Gastrocnemius medialis (tissue), 4 donors: Measurements from ENCODE around the gene PTGIS. TPM values are rescaled to one million over a fixed set of nuclear protein-coding genes. Genes with fewer than 3 reads are reported as not detected.

Experiments
- ATAC-seq, 2 donors: fragments of 150-250 bp; one replicate each; pipeline ENCODE4 v1.9.1; 2016
- DNase-seq, 2 donors: peaks; one replicate each; pipeline ENCODE4 v3.0.0-alpha.2; 2019
- H3K27ac ChIP-seq, 4 donors: fragments of 200-600 bp; sonication (generic); 1 replicate in 1 of 4; 2 replicates in 3 of 4; pipeline ENCODE4 v1.5.1; 2016 to 2018; ENCODE audit warnings: mild to moderate bottlenecking in 2 of 4, moderate library complexity in 1 of 4
- H3K27me3 ChIP-seq, 3 donors: fragments of 200-600 bp; sonication (generic) in 2 of 3; 1 replicate in 1 of 3; 2 replicates in 2 of 3; pipeline versions ENCODE4 v1.5.1 to v1.6.0; 2016 to 2019; ENCODE audit warnings: mild to moderate bottlenecking in 1 of 3, moderate library complexity in 1 of 3
- H3K36me3 ChIP-seq, 2 donors: fragments of 200-600 bp; sonication (generic) in 1 of 2; one replicate each; pipeline ENCODE4 v1.5.1; 2017 to 2018
- H3K4me1 ChIP-seq, 2 donors: fragments of 200-600 bp; sonication (generic) in 1 of 2; one replicate each; pipeline ENCODE4 v1.5.1; 2016 to 2017; ENCODE audit warnings: mild to moderate bottlenecking in 2 of 2
- H3K4me3 ChIP-seq, 4 donors: fragments of 200-600 bp; sonication (generic) in 3 of 4; 1 replicate in 1 of 4; 2 replicates in 3 of 4; pipeline ENCODE4 v1.5.1; 2016 to 2019; ENCODE audit warnings: mild to moderate bottlenecking in 2 of 4
- H3K9me3 ChIP-seq, 3 donors: fragments of 200-600 bp; sonication (generic) in 2 of 3; 1 replicate in 1 of 3; 2 replicates in 2 of 3; pipeline ENCODE4 v1.5.1; 2016 to 2019
- CTCF ChIP-seq, 5 experiments: fragments of 450-650 bp in 3 of 5; fragments of 200-600 bp in 2 of 5; sonication (generic) in 2 of 5; IDR thresholded peaks in 4 of 5; conservative IDR thresholded peaks in 1 of 5; 1 replicate in 4 of 5; 2 replicates in 1 of 5; pipeline ENCODE4 v1.5.1; 2016 to 2019; ENCODE audit warnings: antibody characterized with exemption in 5 of 5, mild to moderate bottlenecking in 3 of 5, moderate library complexity in 3 of 5
- POLR2A ChIP-seq, 2 donors: fragments of 450-650 bp; IDR thresholded peaks; one replicate each; pipeline ENCODE4 v1.6.1; 2017; ENCODE audit warnings: antibody characterized with exemption in 2 of 2, mild to moderate bottlenecking in 2 of 2, moderate library complexity in 2 of 2
- in situ Hi-C, 4 donors: fragments of 200-750 bp; cut with MboI; loops; one replicate each; pipeline versions ENCODE4 v1.15.0 to v1.8.0; 2017; ENCODE audit warnings: low sequenced_read_pairs in 4 of 4
- intact Hi-C: fragments of 100-400 bp; cut with DNase I; formaldehyde crosslinking; loops from one replicate; pipeline ENCODE4 v1.15.1; 2023; ENCODE audit warnings: low total_unique reads
- total RNA-seq, 4 donors: library from RNA; depleted of rRNA; stranded (reverse); fragments of >200 nt; gene quantifications; one replicate each; pipeline versions ENCODE4 v1.1.0 to v1.2.3, GENCODE V29; 2016

PTGIS gene
- total RNA-seq, 4 donors from 2014 or later = 4.5 to 13.1 (median 9.5) TPM

- ATAC-seq (peak; percentile 66 to 81), DNase-seq (peak; percentile 29 to 50)
- H3K4me3 ChIP-seq = no peak overlapping the region
- intact Hi-C loops (loop anchor here (1.0 to 10.0 kb wide), 4 partner anchors 67 to 385 kb away; no protein-coding TSS in a partner anchor), in situ Hi-C loops (loop anchor here (5.0 to 10.0 kb wide), 2 partner anchors 65 to 303 kb away; no protein-coding TSS in a partner anchor)
- no peak overlapping the region for H3K27ac ChIP-seq
- TF ChIP-seq CTCF (IDR thresholded peaks at IDR 0.05 in 4 of 5, conservative IDR thresholded peaks at IDR 0.05 in 1 of 5) (peak; percentile 68 to 84 (median 72)), POLR2A (IDR thresholded peaks at IDR 0.05) (no peak)
- no peaks in the 10 kb centered on the region for H3K36me3 ChIP-seq
- H3K27me3 ChIP-seq = no peaks in the 10 kb centered on the region
- no peaks in the 10 kb centered on the region for H3K9me3 ChIP-seq
- H3K4me1 ChIP-seq = no peaks in the 10 kb centered on the region
Measured at GRCh38 chr20:49541733-49542513, 26.0 kb downstream of the PTGIS start.

GRCh38 chr20:49540687-49541435 lies 27.1 kb downstream of the PTGIS start:
- intact Hi-C loops (loop anchor here (1.0 to 10.0 kb wide), 4 partner anchors 68 to 386 kb away; no protein-coding TSS in a partner anchor), in situ Hi-C loops (loop anchor here (5.0 to 10.0 kb wide), 2 partner anchors 66 to 304 kb away; no protein-coding TSS in a partner anchor)
- ATAC-seq (no peak), DNase-seq (no peak)
- H3K9me3 ChIP-seq = no peaks in the 10 kb centered on the region
- TF ChIP-seq CTCF (IDR thresholded peaks at IDR 0.05 in 4 of 5, conservative IDR thresholded peaks at IDR 0.05 in 1 of 5) (no peak), POLR2A (IDR thresholded peaks at IDR 0.05) (no peak)
- H3K4me1 ChIP-seq = no peaks in the 10 kb centered on the region
- no peaks in the 10 kb centered on the region for H3K27me3 ChIP-seq
- H3K27ac ChIP-seq = no peak overlapping the region
- H3K4me3 ChIP-seq = no peak overlapping the region
- H3K36me3 ChIP-seq = no peaks in the 10 kb centered on the region

GRCh38 chr20:49540232-49540620 lies 27.7 kb downstream of the PTGIS start:
- in situ Hi-C loops = loop anchor here (5.0 to 10.0 kb wide), 2 partner anchors 67 to 305 kb away; no protein-coding TSS in a partner anchor
- H3K27ac ChIP-seq = no peak overlapping the region
- DNase-seq (no peak), ATAC-seq (no peak)
- H3K4me1 ChIP-seq = no peaks in the 10 kb centered on the region
- H3K27me3 ChIP-seq = no peaks in the 10 kb centered on the region
- no peaks in the 10 kb centered on the region for H3K36me3 ChIP-seq
- no peaks in the 10 kb centered on the region for H3K9me3 ChIP-seq
- intact Hi-C loops = loop anchor here (5.0 to 10.0 kb wide), 3 partner anchors 305 to 387 kb away; no protein-coding TSS in a partner anchor
- TF ChIP-seq POLR2A (IDR thresholded peaks at IDR 0.05) (no peak), CTCF (IDR thresholded peaks at IDR 0.05 in 4 of 5, conservative IDR thresholded peaks at IDR 0.05 in 1 of 5) (no peak)
- H3K4me3 ChIP-seq = no peak overlapping the region

- no peak overlapping the region for H3K4me3 ChIP-seq
- ATAC-seq (no peak), DNase-seq (no peak)
- H3K27me3 ChIP-seq = no peaks in the 10 kb centered on the region
- no peaks in the 10 kb centered on the region for H3K36me3 ChIP-seq
- no peak overlapping the region for H3K27ac ChIP-seq
- intact Hi-C loops = loop anchor here (5.0 to 10.0 kb wide), 3 partner anchors 305 to 388 kb away; no protein-coding TSS in a partner anchor
- H3K9me3 ChIP-seq = no peaks in the 10 kb centered on the region
- H3K4me1 ChIP-seq = no peaks in the 10 kb centered on the region
- in situ Hi-C loops = loop anchor here (5.0 to 10.0 kb wide), 4 partner anchors 68 to 305 kb away; no protein-coding TSS in a partner anchor
- TF ChIP-seq CTCF (IDR thresholded peaks at IDR 0.05 in 4 of 5, conservative IDR thresholded peaks at IDR 0.05 in 1 of 5) (no peak), POLR2A (IDR thresholded peaks at IDR 0.05) (no peak)
Measured at GRCh38 chr20:49539481-49540231, 28.3 kb downstream of the PTGIS start.
